Neuronal stem cell (in vitro differentiated cells): Measurements from ENCODE around the gene DMAC2.

Source experiments
- DNase-seq: peaks from one replicate; pipeline ENCODE4 v3.0.0-alpha.2; 2013; ENCODE audit warnings: low spot score
- H2AFZ ChIP-seq: one replicate; pipeline ENCODE4 v1.6.1; 2013; ENCODE audit warnings: mild to moderate bottlenecking, low read length, inconsistent platforms
- H2AK5ac ChIP-seq: 2 replicates; pipeline ENCODE4 v1.6.1; 2013; ENCODE audit warnings: low read depth, mild to moderate bottlenecking, inconsistent platforms, low read length, moderate library complexity, mixed read lengths
- H2BK120ac ChIP-seq: 2 replicates; pipeline ENCODE4 v1.6.1; 2013; ENCODE audit warnings: low read depth, mild to moderate bottlenecking, inconsistent platforms, low read length, moderate library complexity, mixed read lengths
- H2BK12ac ChIP-seq: one replicate; pipeline ENCODE4 v1.6.1; 2013; ENCODE audit warnings: low read length, inconsistent platforms
- H2BK15ac ChIP-seq: 2 replicates; pipeline ENCODE4 v1.6.1; 2013; ENCODE audit warnings: mild to moderate bottlenecking, low read length, inconsistent platforms, mixed read lengths
- H2BK5ac ChIP-seq: one replicate; pipeline ENCODE4 v1.6.1; 2013; ENCODE audit warnings: inconsistent platforms, mild to moderate bottlenecking, low read length, moderate library complexity
- H3K14ac ChIP-seq: one replicate; pipeline ENCODE4 v1.6.1; 2013; ENCODE audit warnings: low read length, inconsistent platforms
- H3K18ac ChIP-seq: 2 replicates; pipeline ENCODE4 v1.6.1; 2013; ENCODE audit warnings: low read length, inconsistent platforms
- H3K23ac ChIP-seq: 2 replicates; pipeline ENCODE4 v1.6.1; 2013; ENCODE audit warnings: low read depth, mild to moderate bottlenecking, mixed read lengths, low read length, inconsistent platforms; ENCODE audit not compliant: poor library complexity
- H3K27ac ChIP-seq: replicated peaks from 3 replicates; pipeline ENCODE4 v1.5.1; 2013; ENCODE audit warnings: low read length, inconsistent platforms
- H3K27me3 ChIP-seq, 3 experiments: 2 replicates each; pipeline ENCODE4 v1.6.1; 2013; ENCODE audit warnings: low read length in 3 of 3, mild to moderate bottlenecking in 2 of 3, inconsistent platforms in 1 of 3, low read depth in 1 of 3, mixed read lengths in 1 of 3, moderate library complexity in 1 of 3; ENCODE audit not compliant: control insufficient read depth in 3 of 3, insufficient read depth in 3 of 3
- H3K36me3 ChIP-seq, 2 donors: replicated peaks in 1 of 2; 2 replicates each; pipeline ENCODE4 v1.6.1; 2013; ENCODE audit warnings: low read length in 2 of 2; ENCODE audit not compliant: control insufficient read depth in 2 of 2, insufficient read depth in 2 of 2
- H3K4ac ChIP-seq: 2 replicates; pipeline ENCODE4 v1.6.1; 2013; ENCODE audit warnings: inconsistent platforms, mild to moderate bottlenecking, low read length, moderate library complexity
- H3K4me1 ChIP-seq, 2 donors: 1 replicate in 1 of 2; 2 replicates in 1 of 2; pipeline ENCODE4 v1.6.1; 2013; ENCODE audit warnings: low read length in 2 of 2, low read depth in 1 of 2; ENCODE audit not compliant: control insufficient read depth in 2 of 2, insufficient read depth in 1 of 2
- H3K4me2 ChIP-seq: one replicate; pipeline ENCODE4 v1.6.1; 2013; ENCODE audit warnings: mild to moderate bottlenecking, low read length, inconsistent platforms; ENCODE audit not compliant: insufficient read depth, poor library complexity, severe bottlenecking
- H3K4me3 ChIP-seq, 2 donors: 2 replicates each; pipeline ENCODE4 v1.5.1; 2013; ENCODE audit warnings: low read length in 2 of 2, mild to moderate bottlenecking in 2 of 2, inconsistent platforms in 1 of 2, moderate library complexity in 1 of 2
- H3K79me1 ChIP-seq: one replicate; pipeline ENCODE4 v1.6.1; 2013; ENCODE audit warnings: low read depth, mild to moderate bottlenecking, inconsistent platforms, low read length, moderate library complexity
- H3K9ac ChIP-seq: one replicate; pipeline ENCODE4 v1.6.1; 2013; ENCODE audit warnings: mild to moderate bottlenecking, low read depth, low read length, inconsistent platforms; ENCODE audit not compliant: poor library complexity
- H3K9me3 ChIP-seq, 2 donors: replicated peaks in 1 of 2; 2 replicates each; pipeline versions ENCODE3 to v1.6.1; 2013; ENCODE audit warnings: low read length in 2 of 2, mild to moderate bottlenecking in 2 of 2, inconsistent platforms in 1 of 2, low read depth in 1 of 2, mixed read lengths in 1 of 2, moderate library complexity in 1 of 2; ENCODE audit not compliant: control insufficient read depth in 2 of 2, insufficient read depth in 1 of 2
- H4K8ac ChIP-seq: one replicate; pipeline ENCODE4 v1.6.1; 2013; ENCODE audit warnings: low read depth, mild to moderate bottlenecking, inconsistent platforms, low read length, moderate library complexity
- H4K91ac ChIP-seq: one replicate; pipeline ENCODE4 v1.6.1; 2013; ENCODE audit warnings: low read length, low read depth, mild to moderate bottlenecking, inconsistent platforms; ENCODE audit not compliant: poor library complexity
- WGBS, 2 donors: extraction: QIAGEN DNeasy Blood & Tissue Kit; methylation state at CpG; one replicate each; pipeline ENCODE4 v1.1.7; 2013; ENCODE audit warnings: missing lambda C conversion rate in 2 of 2, mixed read lengths in 1 of 2; ENCODE audit not compliant: insufficient read length in 2 of 2, insufficient replicate concordance in 1 of 2; ENCODE audit errors: extremely low coverage in 2 of 2; 5-methylcytosine and 5-hydroxymethylcytosine counted together

Gene DMAC2

GRCh38 chr19:41447732-41448332 is 8.1 kb upstream of the DMAC2 start:
- no peak overlapping the region for H4K8ac ChIP-seq
- no peak overlapping the region for H3K4me2 ChIP-seq
- no peak overlapping the region for H2AFZ ChIP-seq
- H3K14ac ChIP-seq, result no peak overlapping the region
- no peak overlapping the region for H3K27ac ChIP-seq
- no peak overlapping the region for H3K23ac ChIP-seq
- DNase-seq, result no peak
- H3K9ac ChIP-seq, result no peak overlapping the region
- H2BK120ac ChIP-seq, result no peak overlapping the region
- H2BK12ac ChIP-seq, result no peak overlapping the region
- H3K4me1 ChIP-seq, result no peaks in the 10 kb centered on the region
- H4K91ac ChIP-seq, result no peak overlapping the region
- no peaks in the 10 kb centered on the region for H3K9me3 ChIP-seq
- H3K4me3 ChIP-seq, result no peak overlapping the region
- no peak overlapping the region for H3K4ac ChIP-seq
- no peaks in the 10 kb centered on the region for H3K36me3 ChIP-seq
- H2AK5ac ChIP-seq, result no peak overlapping the region
- H3K27me3 ChIP-seq, result peaks cover 0 to 11% (median 2%) of the 10 kb centered on the region in 3 experiments
- H3K18ac ChIP-seq, result no peak overlapping the region
- H3K79me1 ChIP-seq, result no peaks in the 10 kb centered on the region
- WGBS, 2 donors, result no CpG with 5 or more reads among the region's 12 CpGs
- H2BK5ac ChIP-seq, result no peak overlapping the region
- H2BK15ac ChIP-seq, result no peak overlapping the region

GRCh38 chr19:41445575-41445974 is 5.9 kb upstream of the DMAC2 start:
- Histone ChIP-seq H3K27me3 (peaks cover 0 to 9% (median 2%) of the 10 kb centered on the region in 3 experiments), H2BK120ac (no peak overlapping the region), H3K18ac (no peak overlapping the region), H2BK15ac (no peak overlapping the region), H2BK5ac (no peak overlapping the region), H3K36me3 (no peaks in the 10 kb centered on the region), H2AK5ac (no peak overlapping the region), H3K23ac (no peak overlapping the region), H3K4me2 (no peak overlapping the region), H3K4me1 (no peaks in the 10 kb centered on the region), H2AFZ (no peak overlapping the region), H3K14ac (no peak overlapping the region), H4K8ac (no peak overlapping the region), H3K4ac (no peak overlapping the region), H3K4me3 (no peak overlapping the region), H3K9ac (no peak overlapping the region), H4K91ac (no peak overlapping the region), H3K79me1 (no peaks in the 10 kb centered on the region), H3K27ac (no peak overlapping the region), H3K9me3 (no peaks in the 10 kb centered on the region), H2BK12ac (no peak overlapping the region)
- no CpG with 5 or more reads among the region's 5 CpGs for WGBS, 2 donors
- DNase-seq, result no peak

- no CpG with 5 or more reads among the region's 6 CpGs for WGBS, 2 donors
Observed at GRCh38 chr19:41443813-41444455, 4.2 kb upstream of the DMAC2 start.

GRCh38 chr19:41442473-41443355 is 3.0 kb upstream of the DMAC2 start, which contains the start of gene ERICH4:
Gene ERICH4, plus strand, starts transcription at chr19:41443156. Its CDS starts 14 bp downstream, at chr19:41443170.
- Histone ChIP-seq H3K14ac (peak within 1 kb of the TSS; percentile 50), H3K23ac (peak within 1 kb of the TSS; percentile 73), H3K9me3 (peaks cover 0 to 2% of the 10 kb centered on the region in 2 donors), H3K4ac (peak within 1 kb of the TSS; percentile 72), H3K79me1 (no peaks in the 10 kb centered on the region), H2AK5ac (peak within 1 kb of the TSS; percentile 74), H3K4me3 (no peak within 1 kb of the TSS), H3K18ac (peak within 1 kb of the TSS; percentile 17), H3K36me3 (peaks cover 4 to 6% of the 10 kb centered on the region in 2 donors), H2BK5ac (no peak within 1 kb of the TSS), H3K27ac (no peak within 1 kb of the TSS), H4K91ac (no peak within 1 kb of the TSS), H3K4me2 (no peak within 1 kb of the TSS), H2BK12ac (peak within 1 kb of the TSS; percentile 3), H2BK15ac (peak within 1 kb of the TSS; percentile 43), H2BK120ac (no peak within 1 kb of the TSS), H3K4me1 (no peaks in the 10 kb centered on the region), H4K8ac (peak within 1 kb of the TSS; percentile 77), H2AFZ (peak within 1 kb of the TSS; percentile 45), H3K27me3 (peaks cover 0 to 9% (median 2%) of the 10 kb centered on the region in 3 experiments), H3K9ac (no peak within 1 kb of the TSS)
- no peak for DNase-seq
- WGBS, 2 donors, result no CpG with 5 or more reads among the region's 7 CpGs

More at GRCh38 chr19:41443813-41444455, 4.2 kb upstream of the DMAC2 start:
- no peak overlapping the region for H4K91ac ChIP-seq
- no peak overlapping the region for H3K4me3 ChIP-seq
- no peak for DNase-seq
- no peaks in the 10 kb centered on the region for H3K4me1 ChIP-seq
- H2BK5ac ChIP-seq, result no peak overlapping the region
- H3K14ac ChIP-seq, result peak overlapping the region; percentile 50
- H3K4me2 ChIP-seq, result no peak overlapping the region
- no peak overlapping the region for H3K9ac ChIP-seq
- peak overlapping the region; percentile 17 for H3K4ac ChIP-seq
- H3K23ac ChIP-seq, result peak overlapping the region; percentile 73
- no peak overlapping the region for H2AFZ ChIP-seq
- H2AK5ac ChIP-seq, result no peak overlapping the region
- peak overlapping the region; percentile 43 for H4K8ac ChIP-seq
- peaks cover 0 to 2% of the 10 kb centered on the region in 2 donors for H3K9me3 ChIP-seq
- H3K79me1 ChIP-seq, result no peaks in the 10 kb centered on the region
- no peaks in the 10 kb centered on the region for H3K36me3 ChIP-seq
- H3K27ac ChIP-seq, result no peak overlapping the region
- peaks cover 0 to 9% (median 2%) of the 10 kb centered on the region in 3 experiments for H3K27me3 ChIP-seq
- peak overlapping the region; percentile 3 for H2BK12ac ChIP-seq
- H3K18ac ChIP-seq, result no peak overlapping the region
- H2BK15ac ChIP-seq, result no peak overlapping the region
- no peak overlapping the region for H2BK120ac ChIP-seq
